Calu3 (cell line): Measurements from ENCODE around the gene FOSB. TPM values are rescaled to one million over a fixed set of nuclear protein-coding genes. Genes with fewer than 3 reads are reported as not detected.

ENCODE experiments used
- BruUV-seq: library from RNA; stranded (reverse); fragments of 400-500 nt; replicated peaks from 2 replicates; lab custom pipeline; 2021; lab: Mats Ljungman, UMichigan
- CTCF ChIA-PET: fragments of 300-600 bp; sonication (Branson Sonifier 250); formaldehyde crosslinking; loops from one replicate; lab custom pipeline; 2022; ENCODE audit warnings: antibody characterized with exemption; lab: Charles Lee
- DNase-seq: peaks from one replicate; pipeline ENCODE4 v3.0.0; 2022
- H3K27ac Mint-ChIP-seq: one replicate; pipeline ENCODE4 v1.8.0; 2022; ENCODE audit warnings: mixed read lengths; ENCODE audit not compliant: unreplicated experiment
- H3K27me3 Mint-ChIP-seq: one replicate; pipeline ENCODE4 v1.8.0; 2022; ENCODE audit warnings: mixed read lengths; ENCODE audit not compliant: unreplicated experiment
- H3K36me3 Mint-ChIP-seq: one replicate; pipeline ENCODE4 v1.8.0; 2022; ENCODE audit warnings: mild to moderate bottlenecking, moderate library complexity, mixed read lengths; ENCODE audit not compliant: insufficient read depth, unreplicated experiment
- H3K4me1 Mint-ChIP-seq: one replicate; pipeline ENCODE4 v1.8.0; 2022; ENCODE audit warnings: mild to moderate bottlenecking, low read depth, mixed read lengths; ENCODE audit not compliant: unreplicated experiment
- H3K4me3 Mint-ChIP-seq: one replicate; pipeline ENCODE4 v1.8.0; 2022; ENCODE audit warnings: mild to moderate bottlenecking, low read depth, moderate library complexity, mixed read lengths; ENCODE audit not compliant: unreplicated experiment
- H3K9me3 Mint-ChIP-seq: one replicate; pipeline ENCODE4 v1.8.0; 2022; ENCODE audit warnings: low read depth, mixed read lengths; ENCODE audit not compliant: unreplicated experiment
- CTCF ChIP-seq: fragments of 200-600 bp; IDR thresholded peaks from one replicate; pipeline ENCODE4 v1.8.0; 2022; ENCODE audit warnings: antibody characterized with exemption; ENCODE audit not compliant: unreplicated experiment
- intact Hi-C: fragments of 100-400 bp; cut with micrococcal nuclease; formaldehyde crosslinking; loops from one replicate; pipeline ENCODE4 v1.10.0; 2022; ENCODE audit not compliant: unreplicated experiment
- total RNA-seq: library from RNA; stranded (reverse); gene quantifications from 2 replicates; pipeline ENCODE4 v1.2.3, GENCODE V29; 2022

Gene FOSB
- total RNA-seq, 1 experiment from 2014 or later: 23.8 TPM

- CTCF ChIA-PET: interaction anchor here (0.6 to 1.5 kb wide), 4 partner anchors 12 to 34 kb away, joined by 5 to 6 read pairs (median 6); no protein-coding TSS in a partner anchor
- TSS peak; percentile 83 for BruUV-seq
- Mint-ChIP-seq H3K9me3 (no peaks in the 10 kb centered on the region), H3K27me3 (no peaks in the 10 kb centered on the region), H3K36me3 (peaks cover 62% of the 10 kb centered on the region), H3K27ac (peak overlapping the region; percentile 98), H3K4me1 (peaks cover 73% of the 10 kb centered on the region), H3K4me3 (peak overlapping the region; percentile 72)
- no peak for TF ChIP-seq CTCF
- intact Hi-C loops: no loop called here
- DNase-seq: peak; percentile 99
These were observed 23.3 kb upstream of the FOSB start for GRCh38 chr19:45444318-45445041.

DNA sequence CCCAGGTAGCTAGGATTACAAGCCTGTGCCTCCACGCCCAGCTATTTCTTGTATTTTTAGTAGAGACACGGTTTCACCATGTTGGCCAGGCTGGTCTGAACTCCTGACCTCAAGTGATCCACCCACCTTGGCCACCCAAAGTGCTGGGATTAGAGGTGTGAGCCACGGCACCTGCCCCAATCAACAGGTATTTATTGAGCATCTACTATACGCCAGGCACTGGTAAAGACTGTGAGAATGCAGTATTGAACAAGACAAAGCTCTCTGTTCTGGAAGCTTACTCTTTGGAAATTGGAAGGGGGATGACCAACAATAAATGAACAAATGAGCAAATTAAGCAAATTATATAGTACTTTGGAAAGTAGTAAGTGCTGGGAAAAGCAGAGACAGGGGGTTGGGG is 22.7 kb upstream of the FOSB start:
- intact Hi-C loops: no loop called here
- CTCF ChIA-PET: interaction anchor here (0.6 to 1.5 kb wide), 5 partner anchors 12 to 113 kb away, joined by 3 to 6 read pairs (median 5); no protein-coding TSS in a partner anchor

GRCh38 chr19:45446295-45446694 is 21.5 kb upstream of the FOSB start:
- H3K27me3 Mint-ChIP-seq: no peaks in the 10 kb centered on the region
- no peak overlapping the region for H3K4me3 Mint-ChIP-seq
- peak; percentile 47 for DNase-seq
- TF ChIP-seq CTCF: peak; percentile 69
- H3K27ac Mint-ChIP-seq: peak overlapping the region; percentile 27
- H3K36me3 Mint-ChIP-seq: peaks cover 61% of the 10 kb centered on the region
- no peaks in the 10 kb centered on the region for H3K9me3 Mint-ChIP-seq
- CTCF ChIA-PET: interaction anchor here (1.2 to 1.5 kb wide), 2 partner anchors 33 to 112 kb away, joined by 3 to 6 read pairs; no protein-coding TSS in a partner anchor
- no TSS peak for BruUV-seq
- peaks cover 63% of the 10 kb centered on the region for H3K4me1 Mint-ChIP-seq
- intact Hi-C loops: no loop called here

More for the DNA sequence above, 22.7 kb upstream of the FOSB start:
- Mint-ChIP-seq H3K4me1 (peaks cover 71% of the 10 kb centered on the region), H3K9me3 (no peaks in the 10 kb centered on the region), H3K36me3 (peaks cover 61% of the 10 kb centered on the region), H3K27me3 (no peaks in the 10 kb centered on the region), H3K4me3 (no peak overlapping the region), H3K27ac (peak overlapping the region; percentile 98)
- DNase-seq: no peak
- no TSS peak for BruUV-seq
- no peak for TF ChIP-seq CTCF

GRCh38 chr19:45446944-45447343 is 20.9 kb upstream of the FOSB start:
- BruUV-seq: no TSS peak
- peaks cover 68% of the 10 kb centered on the region for H3K4me1 Mint-ChIP-seq
- no peak for TF ChIP-seq CTCF
- no peaks in the 10 kb centered on the region for H3K9me3 Mint-ChIP-seq
- H3K4me3 Mint-ChIP-seq: no peak overlapping the region
- H3K36me3 Mint-ChIP-seq: peaks cover 68% of the 10 kb centered on the region
- H3K27ac Mint-ChIP-seq: no peak overlapping the region
- DNase-seq: no peak
- intact Hi-C loops: no loop called here
- no peaks in the 10 kb centered on the region for H3K27me3 Mint-ChIP-seq
- CTCF ChIA-PET: interaction anchor here (0.6 to 1.0 kb wide), 4 partner anchors 9 to 62 kb away, joined by 3 to 6 read pairs (median 4); no protein-coding TSS in a partner anchor
